Osteoblast (primary cell): Measurements from ENCODE around the gene GSTM5. TPM values are rescaled to one million over a fixed set of nuclear protein-coding genes. Genes with fewer than 3 reads are reported as not detected.

Experiments
- DNase-seq: peaks from one replicate; pipeline ENCODE4 v3.0.0; 2011; ENCODE audit warnings: low spot score, mixed read lengths; ENCODE audit not compliant: insufficient read length; ENCODE audit errors: missing footprints
- H2AFZ ChIP-seq: 2 replicates; pipeline ENCODE4 v1.6.0; 2011; ENCODE audit warnings: mild to moderate bottlenecking, low read length
- H3K27ac ChIP-seq: 2 replicates; pipeline ENCODE4 v1.5.1; 2011; ENCODE audit warnings: mild to moderate bottlenecking, low read depth, low read length, moderate library complexity
- H3K27me3 ChIP-seq: 2 replicates; pipeline ENCODE4 v1.6.0; 2012; ENCODE audit warnings: mild to moderate bottlenecking, control low read depth, inconsistent platforms, low read length, moderate library complexity; ENCODE audit not compliant: insufficient read depth
- H3K36me3 ChIP-seq: 2 replicates; pipeline ENCODE4 v1.5.1; 2011; ENCODE audit warnings: mild to moderate bottlenecking, low read length, control low read depth, moderate library complexity; ENCODE audit not compliant: insufficient read depth
- H3K4me1 ChIP-seq: 2 replicates; pipeline ENCODE4 v1.5.1; 2011; ENCODE audit warnings: mild to moderate bottlenecking, low read length, control low read depth, moderate library complexity; ENCODE audit not compliant: insufficient read depth
- H3K4me2 ChIP-seq: 2 replicates; pipeline ENCODE4 v1.6.0; 2011; ENCODE audit warnings: mild to moderate bottlenecking, low read length; ENCODE audit not compliant: insufficient read depth
- H3K4me3 ChIP-seq: fragments of 200-600 bp; sonication (generic); 3 replicates; pipeline ENCODE4 v1.5.1; 2012; ENCODE audit warnings: mild to moderate bottlenecking, low read length, inconsistent platforms; ENCODE audit not compliant: insufficient read depth
- H3K79me2 ChIP-seq: 2 replicates; pipeline ENCODE4 v1.6.0; 2012; ENCODE audit warnings: mild to moderate bottlenecking, low read length, control low read depth, inconsistent platforms; ENCODE audit not compliant: insufficient read depth
- H3K9me3 ChIP-seq: 2 replicates; pipeline ENCODE4 v1.5.1; 2011; ENCODE audit warnings: low read depth, low read length, control low read depth
- H4K20me1 ChIP-seq: 2 replicates; pipeline ENCODE4 v1.6.0; 2012; ENCODE audit warnings: mild to moderate bottlenecking, low read length, control low read depth; ENCODE audit not compliant: insufficient read depth
- total RNA-seq: library from RNA; depleted of rRNA; stranded (reverse); fragments of >200 nt; gene quantifications from 2 replicates; pipeline ENCODE4 v1.2.3, GENCODE V29; 2012
- TF ChIP-seq, protein P1 (sequence below): IDR thresholded peaks from 2 replicates; pipeline ENCODE4 v1.5.1; 2011; ENCODE audit warnings: mild to moderate bottlenecking, low read depth, low read length, moderate library complexity; ENCODE audit errors: extremely low read depth

The GSTM5 gene
- total RNA-seq, 1 donor = 4.3 TPM

DNA sequence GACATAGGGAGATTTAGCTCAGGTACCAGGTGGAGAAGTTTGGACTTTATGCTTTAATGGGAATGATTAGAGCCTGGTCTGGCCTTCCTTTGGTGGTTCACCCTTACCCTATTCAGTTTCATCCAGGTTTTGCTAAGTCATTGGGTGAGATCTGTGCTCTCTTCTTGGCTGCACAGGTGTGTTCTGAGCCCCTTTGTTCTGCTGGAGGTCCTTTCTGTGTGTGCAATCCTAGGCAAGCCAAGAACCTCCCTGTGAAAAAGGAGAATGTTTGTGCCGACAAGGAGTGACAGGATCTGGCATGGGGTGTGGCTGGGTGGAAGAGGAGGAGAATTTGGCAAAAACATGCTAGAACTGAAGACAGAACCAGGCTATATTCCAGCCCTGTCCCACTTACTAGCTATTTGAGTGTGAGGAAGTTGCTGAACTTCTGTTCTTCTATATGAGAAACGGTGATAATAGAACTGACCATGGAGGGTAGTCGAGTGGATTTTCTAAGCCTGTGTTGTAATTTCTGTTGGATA lies 4.6 kb downstream of the GSTM5 start:
- no peak overlapping the region for H3K27ac ChIP-seq
- peaks cover 8% of the 10 kb centered on the region for H3K4me1 ChIP-seq
- no peak for DNase-seq
- no peaks in the 10 kb centered on the region for H4K20me1 ChIP-seq
- H3K27me3 ChIP-seq = no peaks in the 10 kb centered on the region
- no peak overlapping the region for H3K4me2 ChIP-seq
- H3K36me3 ChIP-seq = no peaks in the 10 kb centered on the region
- no peak overlapping the region for H2AFZ ChIP-seq
- no peaks in the 10 kb centered on the region for H3K79me2 ChIP-seq
- TF ChIP-seq, protein P1, sequence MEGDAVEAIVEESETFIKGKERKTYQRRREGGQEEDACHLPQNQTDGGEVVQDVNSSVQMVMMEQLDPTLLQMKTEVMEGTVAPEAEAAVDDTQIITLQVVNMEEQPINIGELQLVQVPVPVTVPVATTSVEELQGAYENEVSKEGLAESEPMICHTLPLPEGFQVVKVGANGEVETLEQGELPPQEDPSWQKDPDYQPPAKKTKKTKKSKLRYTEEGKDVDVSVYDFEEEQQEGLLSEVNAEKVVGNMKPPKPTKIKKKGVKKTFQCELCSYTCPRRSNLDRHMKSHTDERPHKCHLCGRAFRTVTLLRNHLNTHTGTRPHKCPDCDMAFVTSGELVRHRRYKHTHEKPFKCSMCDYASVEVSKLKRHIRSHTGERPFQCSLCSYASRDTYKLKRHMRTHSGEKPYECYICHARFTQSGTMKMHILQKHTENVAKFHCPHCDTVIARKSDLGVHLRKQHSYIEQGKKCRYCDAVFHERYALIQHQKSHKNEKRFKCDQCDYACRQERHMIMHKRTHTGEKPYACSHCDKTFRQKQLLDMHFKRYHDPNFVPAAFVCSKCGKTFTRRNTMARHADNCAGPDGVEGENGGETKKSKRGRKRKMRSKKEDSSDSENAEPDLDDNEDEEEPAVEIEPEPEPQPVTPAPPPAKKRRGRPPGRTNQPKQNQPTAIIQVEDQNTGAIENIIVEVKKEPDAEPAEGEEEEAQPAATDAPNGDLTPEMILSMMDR = no peak
- no peaks in the 10 kb centered on the region for H3K9me3 ChIP-seq
- H3K4me3 ChIP-seq = no peak overlapping the region

DNA sequence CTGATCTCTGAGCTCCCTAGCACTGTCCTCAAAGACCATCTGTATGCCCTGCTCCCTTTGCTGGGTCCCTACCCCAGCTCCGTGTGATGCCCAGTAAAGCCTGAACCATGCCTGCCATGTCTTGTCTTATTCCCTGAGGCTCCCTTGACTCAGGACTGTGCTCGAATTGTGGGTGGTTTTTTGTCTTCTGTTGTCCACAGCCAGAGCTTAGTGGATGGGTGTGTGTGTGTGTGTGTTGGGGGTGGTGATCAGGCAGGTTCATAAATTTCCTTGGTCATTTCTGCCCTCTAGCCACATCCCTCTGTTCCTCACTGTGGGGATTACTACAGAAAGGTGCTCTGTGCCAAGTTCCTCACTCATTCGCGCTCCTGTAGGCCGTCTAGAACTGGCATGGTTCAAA lies 5.7 kb downstream of the GSTM5 start:
- Histone ChIP-seq H3K4me1 (peaks cover 8% of the 10 kb centered on the region), H3K79me2 (no peaks in the 10 kb centered on the region), H2AFZ (no peak overlapping the region), H3K27me3 (no peaks in the 10 kb centered on the region), H3K4me3 (no peak overlapping the region), H3K4me2 (no peak overlapping the region), H3K36me3 (no peaks in the 10 kb centered on the region), H3K27ac (no peak overlapping the region), H4K20me1 (no peaks in the 10 kb centered on the region), H3K9me3 (no peaks in the 10 kb centered on the region)
- DNase-seq = no peak
- TF ChIP-seq, protein P1 = no peak

DNA sequence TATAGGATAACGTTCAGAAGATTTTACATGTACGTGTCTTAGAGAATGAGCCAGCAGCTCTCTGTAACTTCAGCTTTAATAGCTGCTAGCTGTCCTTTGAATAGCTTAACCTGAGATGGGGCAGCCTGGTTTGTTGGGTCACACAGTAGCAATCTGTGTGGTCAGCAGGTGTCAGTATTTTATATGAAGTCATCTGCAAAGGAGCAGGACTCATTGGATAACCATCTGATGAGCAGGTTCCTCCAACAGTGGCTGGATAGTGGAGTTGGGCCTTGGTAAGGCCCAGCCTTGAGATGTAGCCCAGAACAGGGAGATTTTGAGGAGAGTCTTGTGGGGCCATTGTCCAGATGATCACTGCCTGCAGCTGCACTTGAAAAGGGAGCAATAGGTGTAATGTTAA lies 6.4 kb downstream of the GSTM5 start:
- no peak for DNase-seq
- H3K36me3 ChIP-seq = no peaks in the 10 kb centered on the region
- no peak overlapping the region for H3K4me2 ChIP-seq
- H3K27ac ChIP-seq = no peak overlapping the region
- H2AFZ ChIP-seq = no peak overlapping the region
- H3K4me1 ChIP-seq = peaks cover 8% of the 10 kb centered on the region
- no peaks in the 10 kb centered on the region for H3K27me3 ChIP-seq
- TF ChIP-seq, protein P1 = no peak
- H4K20me1 ChIP-seq = no peaks in the 10 kb centered on the region
- no peaks in the 10 kb centered on the region for H3K9me3 ChIP-seq
- no peaks in the 10 kb centered on the region for H3K79me2 ChIP-seq
- H3K4me3 ChIP-seq = no peak overlapping the region

DNA sequence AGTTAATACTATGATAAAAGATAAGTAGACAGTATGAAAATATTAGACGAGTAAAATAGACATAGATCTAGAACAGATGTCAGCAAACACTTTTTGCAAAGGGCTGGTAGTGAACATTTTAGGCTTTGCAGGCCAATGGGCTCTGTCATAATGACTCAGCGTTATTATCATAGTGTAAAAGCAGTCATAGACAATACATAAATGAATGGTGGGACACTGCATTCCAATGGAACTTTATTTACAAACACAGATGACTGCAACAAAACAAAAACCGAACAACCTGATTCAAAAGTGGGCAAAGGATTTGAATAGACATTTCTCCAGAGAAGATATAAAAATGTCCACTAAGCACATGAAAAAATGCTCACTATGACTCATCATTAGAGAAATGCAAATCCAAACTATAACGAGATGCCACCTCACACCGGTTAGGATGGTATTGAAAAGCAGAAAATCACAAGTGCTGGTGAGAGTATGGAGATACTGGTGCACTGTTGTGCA lies 7.3 kb downstream of the GSTM5 start:
- H4K20me1 ChIP-seq = no peaks in the 10 kb centered on the region
- H3K27ac ChIP-seq = peak overlapping the region; percentile 10
- no peaks in the 10 kb centered on the region for H3K9me3 ChIP-seq
- H3K36me3 ChIP-seq = no peaks in the 10 kb centered on the region
- no peak overlapping the region for H3K4me3 ChIP-seq
- peak overlapping the region; percentile 7 for H3K4me2 ChIP-seq
- peak; percentile 83 for DNase-seq
- no peaks in the 10 kb centered on the region for H3K27me3 ChIP-seq
- no peaks in the 10 kb centered on the region for H3K79me2 ChIP-seq
- no peak overlapping the region for H2AFZ ChIP-seq
- TF ChIP-seq, protein P1 = no peak
- H3K4me1 ChIP-seq = peaks cover 8% of the 10 kb centered on the region
